Umbilical cord (tissue), 2 donors: ENCODE data around the gene TSFM. TPM values are rescaled to one million over a fixed set of nuclear protein-coding genes. Genes with fewer than 3 reads are reported as not detected.

Experiments used
- DNase-seq: peaks from one replicate; pipeline ENCODE4 v3.0.0-alpha.2; 2015; ENCODE audit warnings: low spot score
- total RNA-seq: library from RNA; depleted of rRNA; stranded (reverse); fragments of >200 nt; gene quantifications from one replicate; pipeline ENCODE4 v1.2.3, GENCODE V29; 2014; ENCODE audit warnings: low replicate concordance; ENCODE audit not compliant: insufficient read depth

TSFM gene
- total RNA-seq, 1 donor from 2014 or later, result 7.0 TPM

DNA sequence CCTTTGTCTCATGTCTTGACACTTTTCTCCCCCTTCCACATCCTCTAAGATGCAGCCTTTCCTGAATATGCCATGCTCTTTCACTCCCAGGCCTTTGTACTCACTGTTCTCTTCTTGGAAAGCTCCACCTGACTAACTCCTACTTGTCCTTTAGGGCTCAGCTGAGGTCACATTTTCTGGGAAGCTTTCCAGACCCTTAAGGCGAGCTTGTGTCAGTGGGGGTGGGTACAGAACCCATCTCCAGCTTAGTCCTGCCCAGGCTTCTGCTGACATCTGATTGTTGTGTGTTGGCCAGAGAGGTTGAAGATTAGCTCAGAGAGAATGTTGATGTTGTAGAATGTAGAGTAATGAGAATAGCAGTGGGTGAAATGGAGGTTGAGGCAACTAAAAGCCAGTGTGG lies 2.9 kb upstream of the TSFM start:
- DNase-seq, result no peak

GRCh38 chr12:57780284-57780897 lies 2.2 kb upstream of the TSFM start:
- DNase-seq, result no peak

DNA sequence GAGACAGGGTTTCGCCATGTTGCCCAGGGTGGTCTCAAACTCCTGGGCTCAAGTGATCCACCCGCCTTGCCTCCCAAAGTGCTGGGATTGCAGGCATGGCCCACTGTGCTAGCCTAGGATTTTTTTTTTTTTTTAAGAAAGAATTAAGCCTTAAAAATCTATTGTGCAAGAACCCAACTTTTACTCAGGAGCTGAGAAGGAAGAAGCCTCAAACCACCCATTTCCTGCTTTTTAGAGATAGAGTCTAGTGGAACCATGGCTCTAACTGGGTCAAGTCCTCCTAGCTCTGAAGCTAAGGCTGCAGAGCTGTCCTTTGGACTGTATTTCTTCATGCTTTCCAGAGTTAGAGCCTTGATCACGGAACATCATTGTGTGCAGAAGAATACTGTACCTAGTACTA lies 1.3 kb upstream of the TSFM start:
- DNase-seq, result no peak

DNA sequence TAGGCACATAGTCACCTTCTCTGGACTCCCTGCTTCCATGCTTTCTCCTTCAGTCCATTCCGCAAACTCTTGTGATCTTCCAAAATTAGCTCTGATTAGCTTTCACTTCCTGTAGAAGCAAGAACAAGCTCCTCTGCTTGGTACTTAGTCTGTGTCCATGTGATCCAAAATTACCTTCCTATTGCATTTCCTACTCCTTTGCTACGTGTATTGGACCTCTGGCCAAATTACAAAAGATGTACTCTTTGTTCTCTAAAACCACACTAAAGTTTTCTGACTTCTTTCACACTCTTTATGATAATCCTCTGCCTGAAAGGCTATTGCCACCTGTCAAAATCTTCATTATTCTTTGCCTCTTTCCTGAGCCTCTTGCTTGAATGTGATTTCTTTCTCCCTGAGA lies 786 bp upstream of the TSFM start:
- DNase-seq, result no peak

GRCh38 chr12:57782243-57782607 lies 362 bp upstream of the TSFM start:
- no peak for DNase-seq

DNA sequence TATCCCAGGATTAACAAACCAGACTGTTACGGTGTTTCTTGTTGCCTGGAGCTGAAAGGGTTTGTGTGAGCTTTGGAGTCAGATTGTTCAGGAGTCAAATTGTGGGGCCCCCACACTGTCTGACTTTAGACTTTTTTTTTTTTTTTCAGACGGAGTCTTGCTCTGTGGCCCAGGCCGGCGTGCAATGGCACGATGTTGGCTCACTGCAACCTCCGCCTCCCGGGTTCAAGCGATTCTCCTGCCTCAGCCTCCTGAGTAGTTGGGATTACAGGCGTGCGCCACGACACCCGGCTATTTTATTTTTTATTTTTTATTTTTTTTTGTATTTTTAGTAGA lies 847 bp downstream of the TSFM start:
- DNase-seq, result no peak

DNA sequence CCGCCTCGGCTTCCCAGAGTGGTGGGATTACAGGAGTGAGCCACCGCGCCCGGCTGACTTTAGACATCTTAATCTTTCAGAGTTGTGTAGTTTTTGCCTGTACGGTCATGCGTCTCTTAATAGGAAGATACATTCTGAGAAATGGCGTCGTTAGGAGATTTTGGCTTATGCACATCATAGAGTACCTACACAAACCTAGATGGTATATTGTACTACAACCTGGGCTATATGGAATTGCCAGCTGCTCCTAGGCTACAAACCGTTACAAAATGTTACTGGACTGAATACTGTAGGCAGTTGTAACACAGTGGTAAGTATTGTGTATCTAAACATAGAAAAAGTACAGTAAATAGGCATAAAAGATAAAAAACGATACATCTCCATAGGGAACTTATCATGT lies 1.3 kb downstream of the TSFM start:
- no peak for DNase-seq

- no peak for DNase-seq
Measured at GRCh38 chr12:57793920-57794319, 11.3 kb downstream of the TSFM start.

DNA sequence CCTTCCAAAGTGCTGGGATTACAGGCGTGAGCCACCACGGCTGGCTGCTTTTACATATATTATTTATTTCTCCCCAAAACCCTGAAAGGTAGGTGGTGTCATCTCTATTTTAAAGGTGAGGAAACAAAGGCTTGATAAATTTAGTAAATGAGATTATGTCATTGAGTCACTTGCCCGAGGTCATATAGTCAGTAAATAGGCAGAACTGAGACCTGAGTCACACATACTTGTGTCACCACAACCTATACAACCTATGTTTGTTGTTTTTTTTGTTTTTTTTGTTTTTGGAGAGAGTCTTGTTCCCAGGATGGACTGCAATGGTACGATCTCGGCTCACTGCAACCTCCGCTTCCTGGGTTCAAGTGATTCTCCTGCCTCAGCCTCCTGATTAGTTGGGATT lies 12.8 kb downstream of the TSFM start:
- DNase-seq, result no peak

DNA sequence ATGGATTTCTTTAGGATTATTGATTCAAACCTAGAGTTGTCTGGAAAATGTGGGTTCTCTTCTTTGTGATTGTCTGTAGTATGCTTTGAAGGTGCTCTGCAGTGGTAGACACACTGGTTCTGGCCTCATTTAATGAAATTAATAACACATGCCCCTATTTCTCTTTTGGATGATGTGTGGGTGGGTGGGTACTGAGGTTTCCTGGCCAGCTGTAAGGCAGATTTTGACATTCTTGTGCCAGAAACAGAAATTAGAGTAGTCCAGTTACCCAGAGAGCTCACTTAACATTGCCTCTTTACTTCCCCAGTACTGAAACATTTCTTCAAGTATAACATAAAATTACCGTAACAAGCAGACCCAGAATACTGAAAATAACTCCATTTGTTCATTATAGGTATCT lies 14.4 kb downstream of the TSFM start:
- no peak for DNase-seq

GRCh38 chr12:57797933-57798332 lies 15.3 kb downstream of the TSFM start:
- DNase-seq, result no peak

- DNase-seq, result no peak
Measured at GRCh38 chr12:57800965-57801364, 18.4 kb downstream of the TSFM start.

DNA sequence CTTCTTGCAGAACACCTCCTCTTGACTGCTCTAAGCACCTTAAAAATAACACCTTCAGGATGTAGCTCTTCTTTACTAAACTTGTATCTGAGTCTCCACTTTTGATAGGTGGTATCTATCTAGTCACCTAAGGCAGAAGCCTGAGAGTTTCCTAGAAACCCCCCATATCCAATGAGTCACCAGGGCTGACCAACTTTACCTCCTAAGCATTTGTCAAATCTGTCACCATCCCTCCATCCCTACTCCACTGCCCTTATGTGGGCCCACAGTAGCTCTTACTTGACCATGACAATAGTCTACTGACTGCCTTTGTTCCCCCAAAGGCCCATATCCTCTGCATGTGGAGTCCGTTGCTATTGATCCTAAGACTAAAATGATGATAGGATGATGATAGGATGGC lies 20.0 kb downstream of the TSFM start:
- DNase-seq, result no peak

GRCh38 chr12:57803319-57803893 lies 20.8 kb downstream of the TSFM start:
- peak; percentile 43 for DNase-seq

- no peak for DNase-seq
Measured at GRCh38 chr12:57806677-57807076, 24.1 kb downstream of the TSFM start.

DNA sequence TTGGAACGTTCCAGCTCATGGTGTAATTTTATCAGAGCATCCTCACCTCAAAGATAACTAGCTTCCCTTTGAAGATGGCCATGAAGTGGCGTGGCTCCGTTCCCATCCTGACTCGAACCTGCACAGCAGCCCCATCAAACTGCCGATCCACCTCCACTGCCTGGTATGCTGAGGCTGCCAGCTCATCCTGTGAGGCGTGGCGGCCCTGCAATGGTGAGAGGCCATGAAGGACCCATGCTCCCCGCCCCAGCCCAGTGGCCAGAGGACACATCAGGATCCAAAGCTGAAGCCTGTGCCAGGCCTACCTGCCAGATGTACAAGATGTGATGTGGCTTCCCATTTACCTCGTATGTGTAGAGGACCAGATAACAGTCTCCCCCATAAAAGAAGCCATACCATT lies 24.7 kb downstream of the TSFM start:
- DNase-seq, result no peak

- DNase-seq, result no peak
Measured at GRCh38 chr12:57808351-57808750, 25.8 kb downstream of the TSFM start.

DNA sequence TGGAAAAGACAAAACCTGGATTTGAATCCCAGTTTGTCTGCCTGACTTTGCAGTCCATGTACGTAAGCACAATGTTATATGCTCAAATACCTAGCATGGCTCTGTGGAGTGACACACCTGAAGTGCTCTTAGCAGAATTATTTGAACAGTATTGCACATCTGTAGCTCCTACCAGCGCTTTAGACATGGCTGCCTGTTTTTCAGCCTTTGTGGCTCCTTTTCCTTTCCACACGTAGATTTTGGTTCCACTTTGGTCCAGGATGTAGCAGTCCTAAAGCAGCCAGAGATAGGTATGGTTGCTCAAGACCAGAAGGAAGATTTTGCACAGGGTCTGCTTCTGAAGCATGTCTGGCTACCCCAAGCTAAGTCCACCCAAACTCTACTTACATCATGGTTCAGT lies 26.8 kb downstream of the TSFM start:
- DNase-seq, result no peak

- no peak for DNase-seq
Measured at GRCh38 chr12:57810450-57810849, 27.9 kb downstream of the TSFM start.

- no peak for DNase-seq
Measured at GRCh38 chr12:57811028-57811755, 28.6 kb downstream of the TSFM start.

DNA sequence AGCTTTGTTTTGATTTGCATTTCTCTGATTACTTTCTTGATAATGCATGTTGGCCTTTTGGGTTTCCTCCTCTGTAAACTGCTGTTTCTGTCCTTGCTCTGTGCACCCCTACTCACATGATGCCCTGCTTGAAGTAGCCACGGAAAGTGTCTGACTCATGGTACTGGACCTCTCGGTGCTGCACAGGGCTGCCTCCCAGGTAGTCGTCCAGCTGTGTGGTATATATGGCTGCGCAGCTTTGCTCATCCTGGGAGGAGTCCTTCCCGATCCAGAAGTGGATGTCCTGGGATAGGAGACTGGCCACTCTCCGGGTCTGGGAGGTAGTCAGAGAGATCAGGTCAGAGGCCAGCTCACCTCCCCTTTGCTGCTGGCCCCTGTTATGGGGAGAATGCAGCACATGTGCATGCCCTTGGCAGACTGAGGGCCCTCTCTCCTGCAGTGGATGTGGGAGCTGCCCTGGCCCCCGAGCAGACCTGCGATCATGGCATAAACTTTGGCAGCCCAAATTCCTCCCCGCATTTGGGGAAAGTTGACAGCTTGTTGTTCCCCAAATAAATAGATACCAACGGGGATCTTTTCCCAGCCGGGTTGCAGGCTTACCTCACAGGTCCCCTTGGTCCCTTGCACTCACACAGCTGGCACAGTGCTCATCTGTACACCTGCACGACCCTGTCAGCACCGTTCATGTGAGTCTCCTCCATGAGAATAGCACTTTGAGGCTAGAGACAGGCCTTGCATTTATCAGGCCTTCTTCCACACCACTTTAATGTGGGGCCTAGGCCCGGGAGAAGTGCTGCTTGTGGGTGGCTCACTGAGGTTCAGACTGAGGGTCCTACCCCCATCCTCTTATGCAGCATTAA lies 30.8 kb downstream of the TSFM start:
- DNase-seq, result no peak

DNA sequence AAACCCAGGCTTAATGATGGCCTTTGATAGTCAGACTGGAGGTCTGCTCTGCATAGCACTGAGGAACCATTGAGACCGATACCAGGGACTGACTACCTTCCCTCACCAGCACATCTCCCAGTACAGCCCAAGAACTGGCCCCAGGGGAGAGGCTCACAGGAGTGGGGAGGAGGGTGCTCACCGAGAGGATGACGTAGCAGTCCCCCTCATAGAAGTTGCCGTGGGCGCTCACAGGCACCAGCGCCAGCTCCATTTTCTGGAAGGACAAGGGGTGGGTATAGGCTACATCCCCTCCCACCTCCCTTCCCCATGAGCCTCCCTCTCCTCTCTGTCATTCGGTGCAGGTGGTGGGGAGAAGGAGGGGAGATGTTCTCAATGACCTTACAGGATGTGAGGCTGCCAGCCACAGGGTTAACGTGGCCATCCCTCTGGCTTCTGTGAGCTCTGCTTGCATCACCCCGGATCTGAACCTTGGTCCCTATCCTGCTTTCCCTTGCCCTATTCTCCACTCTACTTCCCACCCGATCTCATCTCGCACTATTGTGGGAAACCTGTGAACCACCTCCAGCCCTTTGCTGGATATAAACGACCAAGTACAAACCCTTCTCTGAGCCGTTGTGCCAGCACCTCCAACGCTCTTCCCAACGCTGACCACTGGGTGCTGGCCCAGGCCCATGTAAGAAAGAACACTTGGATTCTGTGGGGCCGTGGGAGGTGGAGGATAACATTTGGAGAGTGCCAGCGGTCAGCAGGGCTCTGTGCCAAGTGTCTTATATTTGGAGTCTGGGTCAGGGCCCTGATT lies 31.6 kb downstream of the TSFM start:
- no peak for DNase-seq
